Nephron (organoid): Measurements from ENCODE around the gene SNX18.

Experiments
- H3K27ac Mint-ChIP-seq, 3 experiments: 2 replicates each; pipeline ENCODE4 v1.8.0; 2020; ENCODE audit warnings: mixed read lengths in 3 of 3, mild to moderate bottlenecking in 2 of 3, moderate library complexity in 1 of 3
- H3K27me3 Mint-ChIP-seq: 2 replicates; pipeline ENCODE4 v1.8.0; 2021; ENCODE audit warnings: low read depth, mild to moderate bottlenecking, moderate library complexity, mixed read lengths
- H3K36me3 Mint-ChIP-seq: 2 replicates; pipeline ENCODE4 v1.8.0; 2020; ENCODE audit warnings: low read depth, mixed read lengths
- H3K4me1 Mint-ChIP-seq: 2 replicates; pipeline ENCODE4 v1.8.0; 2020; ENCODE audit warnings: mixed read lengths
- H3K4me3 Mint-ChIP-seq, 3 experiments: 2 replicates each; pipeline ENCODE4 v1.8.0; 2020; ENCODE audit warnings: mild to moderate bottlenecking in 3 of 3, mixed read lengths in 3 of 3, moderate library complexity in 2 of 3
- H3K9me3 Mint-ChIP-seq: 2 replicates; pipeline ENCODE4 v1.8.0; 2020; ENCODE audit warnings: mixed read lengths
- TF ChIP-seq, protein P1 (sequence below), 3 experiments: fragments of 200-600 bp; sonication (generic); IDR thresholded peaks; one replicate each; pipeline ENCODE4 v1.5.0; 2021; ENCODE audit warnings: antibody characterized with exemption in 3 of 3; ENCODE audit not compliant: unreplicated experiment in 3 of 3

The SNX18 gene

GRCh38 chr5:54518146-54518817 lies 723 bp downstream of the SNX18 start:
- Mint-ChIP-seq H3K36me3 (peaks cover 15% of the 10 kb centered on the region), H3K27me3 (no peaks in the 10 kb centered on the region), H3K9me3 (no peaks in the 10 kb centered on the region), H3K4me3 (peak overlapping the region; percentile 84 to 91 (median 88)), H3K4me1 (peaks cover 67% of the 10 kb centered on the region), H3K27ac (peak overlapping the region in 1 of 3 experiments; percentile 87)
- TF ChIP-seq, protein P1, sequence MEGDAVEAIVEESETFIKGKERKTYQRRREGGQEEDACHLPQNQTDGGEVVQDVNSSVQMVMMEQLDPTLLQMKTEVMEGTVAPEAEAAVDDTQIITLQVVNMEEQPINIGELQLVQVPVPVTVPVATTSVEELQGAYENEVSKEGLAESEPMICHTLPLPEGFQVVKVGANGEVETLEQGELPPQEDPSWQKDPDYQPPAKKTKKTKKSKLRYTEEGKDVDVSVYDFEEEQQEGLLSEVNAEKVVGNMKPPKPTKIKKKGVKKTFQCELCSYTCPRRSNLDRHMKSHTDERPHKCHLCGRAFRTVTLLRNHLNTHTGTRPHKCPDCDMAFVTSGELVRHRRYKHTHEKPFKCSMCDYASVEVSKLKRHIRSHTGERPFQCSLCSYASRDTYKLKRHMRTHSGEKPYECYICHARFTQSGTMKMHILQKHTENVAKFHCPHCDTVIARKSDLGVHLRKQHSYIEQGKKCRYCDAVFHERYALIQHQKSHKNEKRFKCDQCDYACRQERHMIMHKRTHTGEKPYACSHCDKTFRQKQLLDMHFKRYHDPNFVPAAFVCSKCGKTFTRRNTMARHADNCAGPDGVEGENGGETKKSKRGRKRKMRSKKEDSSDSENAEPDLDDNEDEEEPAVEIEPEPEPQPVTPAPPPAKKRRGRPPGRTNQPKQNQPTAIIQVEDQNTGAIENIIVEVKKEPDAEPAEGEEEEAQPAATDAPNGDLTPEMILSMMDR (IDR thresholded peaks at IDR 0.05; ENCODE audit: unreplicated experiment in 3 of 3), result no peak

DNA sequence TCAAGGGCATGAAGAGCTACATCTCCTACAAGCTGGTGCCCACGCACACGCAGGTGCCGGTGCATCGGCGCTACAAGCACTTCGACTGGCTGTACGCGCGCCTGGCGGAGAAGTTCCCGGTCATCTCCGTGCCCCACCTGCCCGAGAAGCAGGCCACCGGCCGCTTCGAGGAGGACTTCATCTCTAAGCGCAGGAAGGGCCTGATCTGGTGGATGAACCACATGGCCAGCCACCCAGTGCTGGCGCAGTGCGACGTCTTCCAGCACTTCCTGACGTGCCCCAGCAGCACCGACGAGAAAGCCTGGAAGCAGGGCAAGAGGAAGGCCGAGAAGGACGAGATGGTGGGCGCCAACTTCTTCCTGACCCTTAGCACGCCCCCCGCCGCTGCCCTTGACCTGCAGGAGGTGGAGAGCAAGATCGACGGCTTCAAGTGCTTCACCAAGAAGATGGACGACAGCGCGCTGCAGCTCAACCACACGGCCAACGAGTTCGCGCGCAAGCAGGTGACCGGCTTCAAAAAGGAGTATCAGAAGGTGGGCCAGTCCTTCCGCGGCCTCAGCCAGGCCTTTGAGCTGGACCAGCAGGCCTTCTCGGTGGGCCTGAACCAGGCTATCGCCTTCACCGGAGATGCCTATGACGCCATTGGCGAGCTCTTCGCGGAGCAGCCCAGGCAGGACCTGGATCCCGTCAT lies 1.4 kb downstream of the SNX18 start:
- Mint-ChIP-seq H3K27me3 (no peaks in the 10 kb centered on the region), H3K27ac (peak overlapping the region; percentile 82 to 91 (median 87)), H3K9me3 (no peaks in the 10 kb centered on the region), H3K36me3 (peaks cover 15% of the 10 kb centered on the region), H3K4me3 (peak overlapping the region; percentile 84 to 91 (median 88)), H3K4me1 (peaks cover 74% of the 10 kb centered on the region)
- TF ChIP-seq, protein P1 (IDR thresholded peaks at IDR 0.05; ENCODE audit: unreplicated experiment in 3 of 3), result no peak

DNA sequence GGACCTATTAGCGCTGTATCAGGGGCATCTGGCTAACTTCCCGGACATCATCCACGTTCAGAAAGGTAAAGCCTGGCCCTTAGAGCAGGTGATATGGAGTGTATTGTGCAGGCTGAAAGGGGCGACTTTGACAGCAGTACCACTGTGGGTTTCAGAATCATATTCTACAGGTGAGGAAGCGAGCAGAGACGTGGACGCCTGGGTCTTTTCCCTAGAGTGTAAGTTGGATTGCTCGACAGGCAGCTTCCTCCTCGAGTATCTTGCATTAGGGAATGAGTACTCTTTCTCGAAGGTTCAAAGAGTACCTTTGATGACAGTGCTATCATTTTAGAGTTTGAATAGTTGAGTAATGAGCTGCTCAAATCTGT lies 1.9 kb downstream of the SNX18 start:
- Mint-ChIP-seq H3K9me3 (no peaks in the 10 kb centered on the region), H3K4me3 (peak overlapping the region; percentile 84 to 91 (median 88)), H3K27me3 (no peaks in the 10 kb centered on the region), H3K27ac (peak overlapping the region; percentile 82 to 91 (median 87)), H3K36me3 (peaks cover 20% of the 10 kb centered on the region), H3K4me1 (peaks cover 76% of the 10 kb centered on the region)
- TF ChIP-seq, protein P1 (IDR thresholded peaks at IDR 0.05; ENCODE audit: unreplicated experiment in 3 of 3), result no peak

DNA sequence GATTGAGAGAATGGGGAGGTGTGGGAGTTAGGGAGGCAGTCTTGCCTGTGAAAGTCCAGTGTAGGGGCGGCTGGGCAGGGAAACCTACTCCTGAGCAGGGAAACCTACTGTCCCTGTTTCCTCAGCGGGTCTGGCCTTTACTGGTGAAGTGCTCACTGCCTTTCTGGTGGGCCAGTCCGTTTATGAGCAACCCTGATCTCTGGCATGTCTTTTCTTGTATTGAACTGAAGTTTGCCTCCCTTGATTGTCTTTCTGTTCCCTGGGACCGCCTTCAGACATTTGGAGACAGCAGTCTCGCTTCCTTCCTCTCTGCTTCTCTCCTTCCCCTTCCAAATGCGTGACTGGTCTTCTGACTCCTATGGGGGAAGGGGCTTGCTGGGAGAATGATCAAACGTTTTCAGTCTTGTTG lies 2.9 kb downstream of the SNX18 start:
- Mint-ChIP-seq H3K4me3 (peak overlapping the region; percentile 84 to 91 (median 88)), H3K36me3 (peaks cover 22% of the 10 kb centered on the region), H3K27me3 (no peaks in the 10 kb centered on the region), H3K27ac (peak overlapping the region; percentile 82 to 91 (median 87)), H3K9me3 (no peaks in the 10 kb centered on the region), H3K4me1 (peaks cover 70% of the 10 kb centered on the region)
- TF ChIP-seq, protein P1 (IDR thresholded peaks at IDR 0.05; ENCODE audit: unreplicated experiment in 3 of 3), result no peak

DNA sequence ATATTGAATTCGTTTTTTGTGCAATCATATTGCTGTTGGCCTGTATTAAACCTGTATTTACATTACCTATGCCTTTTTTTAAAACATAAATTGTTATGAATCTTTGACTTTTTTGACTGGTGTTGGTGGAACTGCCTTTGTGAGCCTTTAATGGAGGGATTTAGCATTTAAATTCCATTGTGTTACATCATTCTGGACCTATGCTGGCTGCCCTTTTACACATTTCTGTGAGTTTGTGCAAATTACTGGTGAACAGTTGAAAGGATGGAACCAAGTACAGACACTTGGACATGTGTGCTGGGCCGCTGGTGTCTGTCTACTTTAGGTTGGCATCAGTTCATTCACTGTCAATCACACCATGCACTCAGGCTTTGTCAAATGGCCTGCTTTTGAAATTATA lies 3.4 kb downstream of the SNX18 start:
- TF ChIP-seq, protein P1 (IDR thresholded peaks at IDR 0.05; ENCODE audit: unreplicated experiment in 3 of 3), result no peak
- Mint-ChIP-seq H3K27me3 (no peaks in the 10 kb centered on the region), H3K27ac (peak overlapping the region; percentile 82 to 91 (median 87)), H3K4me1 (peaks cover 66% of the 10 kb centered on the region), H3K36me3 (peaks cover 22% of the 10 kb centered on the region), H3K4me3 (peak overlapping the region; percentile 84 to 91 (median 88)), H3K9me3 (no peaks in the 10 kb centered on the region)
